Chondrocyte (in vitro differentiated cells): ENCODE data around the gene HK2. TPM values are rescaled to one million over a fixed set of nuclear protein-coding genes. Genes with fewer than 3 reads are reported as not detected.

Experiments
- DNase-seq: peaks from one replicate; pipeline ENCODE4 v3.0.0; 2021; ENCODE audit warnings: mixed read lengths, low spot score
- H3K27ac Mint-ChIP-seq: one replicate; pipeline ENCODE4 v1.8.0; 2021; ENCODE audit warnings: mild to moderate bottlenecking, moderate library complexity, mixed read lengths; ENCODE audit not compliant: unreplicated experiment
- H3K27me3 Mint-ChIP-seq: 2 replicates; pipeline ENCODE4 v1.8.0; 2021; ENCODE audit warnings: low read depth, mixed read lengths
- H3K36me3 Mint-ChIP-seq: 2 replicates; pipeline ENCODE4 v1.8.0; 2021; ENCODE audit warnings: low read depth, mixed read lengths
- H3K4me1 Mint-ChIP-seq: 2 replicates; pipeline ENCODE4 v1.8.0; 2021; ENCODE audit warnings: low read depth, mild to moderate bottlenecking, mixed read lengths
- H3K4me3 Mint-ChIP-seq: one replicate; pipeline ENCODE4 v1.8.0; 2021; ENCODE audit warnings: mild to moderate bottlenecking, moderate library complexity, mixed read lengths; ENCODE audit not compliant: unreplicated experiment
- H3K9me3 Mint-ChIP-seq: 2 replicates; pipeline ENCODE4 v1.8.0; 2021; ENCODE audit warnings: low read depth, mixed read lengths
- CTCF ChIP-seq: fragments of 200-600 bp; sonication (generic); IDR thresholded peaks from 2 replicates; pipeline ENCODE4 v1.5.0; 2021; ENCODE audit warnings: antibody characterized with exemption, mild to moderate bottlenecking, moderate library complexity
- total RNA-seq: library from RNA; stranded (reverse); gene quantifications from 3 replicates; pipeline ENCODE4 v1.2.1, GENCODE V29; 2021

HK2 gene
- total RNA-seq, 1 donor from 2014 or later: 31.4 TPM

- DNase-seq: no peak
- Mint-ChIP-seq H3K27ac (peak overlapping the region; percentile 9), H3K4me1 (peaks cover 23% of the 10 kb centered on the region), H3K27me3 (no peaks in the 10 kb centered on the region), H3K9me3 (peaks cover 5% of the 10 kb centered on the region), H3K36me3 (peaks cover 3% of the 10 kb centered on the region), H3K4me3 (no peak overlapping the region)
- TF ChIP-seq CTCF: peak; percentile 23
Measured at GRCh38 chr2:74917702-74918619, 84.0 kb downstream of the HK2 start.

- DNase-seq: no peak
- Mint-ChIP-seq H3K9me3 (peaks cover 5% of the 10 kb centered on the region), H3K27me3 (no peaks in the 10 kb centered on the region), H3K4me3 (peak overlapping the region; percentile 61), H3K36me3 (peaks cover 3% of the 10 kb centered on the region), H3K27ac (no peak overlapping the region), H3K4me1 (peaks cover 23% of the 10 kb centered on the region)
- TF ChIP-seq CTCF: peak; percentile 96
Measured at GRCh38 chr2:74919827-74920226, 85.9 kb downstream of the HK2 start.

GRCh38 chr2:74921236-74921736 is 87.4 kb downstream of the HK2 start:
- no peak overlapping the region for H3K4me3 Mint-ChIP-seq
- peaks cover 16% of the 10 kb centered on the region for H3K4me1 Mint-ChIP-seq
- no peak for TF ChIP-seq CTCF
- H3K27ac Mint-ChIP-seq: no peak overlapping the region
- no peak for DNase-seq
- peaks cover 5% of the 10 kb centered on the region for H3K9me3 Mint-ChIP-seq
- no peaks in the 10 kb centered on the region for H3K27me3 Mint-ChIP-seq
- peaks cover 3% of the 10 kb centered on the region for H3K36me3 Mint-ChIP-seq

- Mint-ChIP-seq H3K9me3 (peaks cover 5% of the 10 kb centered on the region), H3K4me1 (peaks cover 9% of the 10 kb centered on the region), H3K36me3 (peaks cover 1% of the 10 kb centered on the region), H3K4me3 (no peak overlapping the region), H3K27me3 (no peaks in the 10 kb centered on the region), H3K27ac (no peak overlapping the region)
- no peak for TF ChIP-seq CTCF
- no peak for DNase-seq
Measured at GRCh38 chr2:74922592-74923227, 88.8 kb downstream of the HK2 start.

GRCh38 chr2:74924463-74925265 is 90.7 kb downstream of the HK2 start:
- DNase-seq: no peak
- Mint-ChIP-seq H3K4me3 (no peak overlapping the region), H3K9me3 (peaks cover 8% of the 10 kb centered on the region), H3K27me3 (no peaks in the 10 kb centered on the region), H3K27ac (no peak overlapping the region), H3K4me1 (peaks cover under 1% of the 10 kb centered on the region), H3K36me3 (peaks cover 6% of the 10 kb centered on the region)
- TF ChIP-seq CTCF: no peak
